ENCODE measurements around the gene KDR.

The KDR gene

DNA sequence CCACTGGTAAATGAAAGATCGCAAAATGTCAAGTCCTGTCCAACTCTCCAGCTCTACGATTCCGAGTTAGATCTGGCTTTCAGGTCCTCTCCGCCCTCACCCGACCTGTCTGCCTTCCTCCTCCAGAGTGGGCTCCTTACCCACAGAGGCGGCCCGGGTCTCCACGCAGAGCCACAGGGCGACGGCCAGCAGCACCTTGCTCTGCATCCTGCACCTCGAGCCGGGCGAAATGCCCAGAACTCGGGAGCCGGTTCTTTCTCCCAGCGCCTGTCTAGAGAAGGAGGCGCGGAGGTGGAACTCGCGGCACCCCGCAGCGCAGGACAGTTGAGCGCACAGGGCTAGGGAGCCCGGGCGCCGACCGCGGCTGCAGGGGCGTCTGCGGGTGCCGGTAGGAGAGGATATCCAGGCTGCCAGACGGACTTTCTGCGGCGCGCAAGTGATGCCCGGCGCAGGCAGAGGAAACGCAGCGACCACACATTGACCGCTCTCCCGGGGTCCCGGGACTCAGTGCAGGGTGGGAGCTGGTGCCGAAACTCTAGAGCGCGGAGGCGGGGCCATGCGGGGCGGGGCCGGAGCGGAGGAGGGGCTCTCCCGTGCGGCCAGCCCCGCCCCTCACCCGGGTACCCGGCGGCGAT is at the start of gene KDR:
Gene KDR (minus strand): TSS at position 509 of the 635 bp plus-strand sequence. CDS start 302 bp downstream, at position 207.
- DNase-seq (ENCODE audit: low spot score): no peak

DNA sequence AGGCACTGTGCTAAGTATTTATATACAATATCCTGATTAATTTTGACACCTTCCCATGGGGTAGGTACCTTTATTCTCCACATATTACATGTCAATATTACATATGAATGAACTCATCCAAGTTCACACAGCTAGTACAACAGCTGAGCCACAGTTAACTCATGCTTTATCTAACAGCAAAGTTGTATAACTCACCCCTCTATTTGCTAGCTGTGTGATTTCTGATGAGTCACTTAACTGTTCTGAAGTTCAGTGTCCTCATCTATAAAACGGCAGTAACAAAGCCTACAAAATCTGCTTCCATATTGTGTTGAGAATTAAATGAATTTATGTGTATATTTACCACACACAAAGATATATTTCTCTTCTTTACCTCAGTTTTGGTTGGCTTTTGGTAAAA is 48.2 kb upstream of the KDR start:
- peak; percentile 78 for DNase-seq (ENCODE audit: low spot score)

DNA sequence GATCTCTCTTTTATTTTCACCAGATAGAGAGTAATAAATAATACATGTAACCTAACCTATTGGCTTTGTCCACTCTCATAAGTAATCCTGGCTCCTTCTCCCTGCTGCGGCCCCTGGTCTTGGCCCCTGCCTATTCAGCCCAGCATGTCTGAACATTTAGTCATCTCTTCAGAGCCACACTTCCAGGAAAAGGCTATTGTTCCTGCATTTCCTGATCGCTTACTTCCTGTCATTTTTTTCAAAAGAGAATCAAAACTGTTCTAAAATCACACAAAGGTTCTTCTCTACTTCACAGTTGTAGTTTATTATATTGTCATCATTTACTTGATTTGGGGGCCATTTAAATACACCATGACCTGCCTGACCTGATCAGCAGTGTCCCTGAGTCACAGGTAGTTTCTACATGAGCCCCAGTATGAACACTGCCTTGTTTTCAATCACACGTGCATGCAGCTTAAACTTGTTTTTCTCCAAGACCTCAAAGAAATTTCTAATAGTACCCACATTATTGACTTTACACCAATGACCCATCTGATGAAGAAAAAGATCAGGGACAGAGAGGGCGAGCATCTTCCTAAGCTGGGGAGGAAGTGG is 47.4 kb upstream of the KDR start:
- peak; percentile 74 for DNase-seq (ENCODE audit: low spot score)

DNA sequence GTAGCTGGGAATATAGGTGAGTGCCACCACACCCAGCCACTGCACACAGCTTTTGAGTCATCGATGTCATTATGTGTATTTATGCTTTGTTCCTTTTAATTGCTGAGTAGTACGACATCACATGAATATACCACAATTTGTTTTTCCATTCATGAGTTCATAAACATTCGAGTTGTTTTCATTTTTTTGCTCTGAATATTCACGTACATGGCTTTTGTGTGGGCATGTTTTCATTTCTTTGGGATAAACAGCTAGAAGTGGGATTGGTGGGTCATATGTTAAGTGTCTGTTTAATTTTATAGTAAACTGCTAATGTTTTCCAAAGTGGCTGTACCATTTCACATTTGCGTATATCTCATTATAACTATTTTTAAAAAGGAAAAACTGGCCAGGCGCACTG is 45.1 kb upstream of the KDR start:
- no peak for DNase-seq (ENCODE audit: low spot score)

DNA sequence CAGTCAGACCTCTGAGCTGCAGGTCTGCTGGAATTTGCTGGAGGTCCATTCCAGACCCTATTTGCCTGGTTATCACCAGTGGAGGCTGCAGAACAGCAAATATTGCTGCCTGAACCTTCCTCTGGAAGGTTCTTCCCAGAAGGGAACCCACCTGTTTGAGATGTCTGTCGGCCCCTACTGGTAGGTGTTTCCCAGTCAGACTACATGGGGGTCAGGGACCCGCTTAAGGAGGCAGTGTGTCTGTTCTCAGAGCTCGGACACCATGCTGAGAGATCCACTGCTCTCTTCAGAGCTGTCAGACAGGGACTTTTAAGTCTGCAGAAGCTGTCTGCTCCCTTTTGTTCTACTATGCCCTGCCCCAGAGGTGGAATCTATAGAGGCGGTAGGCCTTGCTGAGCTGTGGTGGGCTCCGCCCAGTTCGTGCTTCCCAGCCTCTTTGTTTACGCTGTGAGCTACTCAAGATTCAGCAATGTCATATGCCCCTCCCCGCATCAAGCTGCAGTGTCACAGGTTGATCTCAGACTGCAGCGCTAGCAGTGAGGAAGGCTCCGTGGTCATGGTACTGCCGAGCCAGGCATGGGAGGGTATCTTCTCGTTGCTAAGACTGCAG is 44.1 kb upstream of the KDR start:
- peak; percentile 40 for DNase-seq (ENCODE audit: low spot score)

DNA sequence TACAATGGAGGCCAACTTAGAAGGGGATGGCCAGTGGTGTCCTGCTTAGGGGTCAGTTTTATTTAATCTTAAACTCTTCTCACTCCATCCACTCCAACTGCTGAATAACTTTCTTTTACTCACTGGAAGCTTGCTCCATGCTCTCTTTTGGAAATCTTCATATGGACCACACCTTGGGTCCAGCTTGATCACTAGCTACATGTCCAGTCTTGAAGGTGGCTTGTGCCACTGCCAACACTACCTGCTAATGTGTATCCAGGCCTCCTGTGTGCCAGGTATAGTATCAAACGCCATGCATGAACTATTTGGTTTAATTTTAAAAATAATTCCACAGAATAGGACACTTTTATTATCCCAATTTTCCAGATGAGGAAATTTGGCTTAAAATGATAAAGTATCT is 37.0 kb upstream of the KDR start:
- no peak for DNase-seq (ENCODE audit: low spot score)

DNA sequence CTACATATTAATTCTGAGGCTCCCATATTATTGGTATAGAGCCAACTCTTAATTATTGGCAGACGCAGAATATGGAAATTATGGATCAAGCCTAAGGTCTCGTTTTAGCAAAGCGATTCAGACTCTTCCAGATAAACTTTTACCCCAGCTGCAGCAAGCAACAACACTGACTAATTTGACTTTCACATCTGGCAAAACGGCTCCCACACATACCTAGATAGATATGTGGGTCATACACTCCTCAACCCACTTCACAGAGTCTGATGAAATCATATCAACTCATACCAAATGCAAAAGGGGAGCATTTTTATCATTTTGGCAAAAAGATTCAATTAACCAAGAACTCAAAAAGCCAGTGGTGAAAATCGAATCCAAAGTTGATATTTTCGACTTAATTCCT is 36.3 kb upstream of the KDR start:
- no peak for DNase-seq (ENCODE audit: low spot score)

DNA sequence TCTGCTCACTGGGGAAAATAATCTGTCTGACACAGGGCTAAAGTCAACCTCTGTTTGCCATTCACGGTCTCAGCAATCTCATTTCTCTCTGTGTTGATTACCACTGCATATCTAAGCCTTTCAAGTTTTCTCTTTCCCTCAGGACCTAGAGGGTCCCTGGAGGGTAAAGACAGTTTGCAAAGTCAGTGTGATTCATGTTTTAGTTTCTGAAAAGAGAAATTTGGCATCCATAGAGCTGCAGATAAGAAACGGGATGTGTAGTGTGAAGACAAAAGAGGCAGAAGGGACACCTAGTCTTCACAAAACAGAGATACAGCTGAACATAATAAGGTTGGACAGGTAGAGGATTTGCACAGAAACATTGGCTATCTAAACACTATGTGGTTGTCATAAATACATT is 34.5 kb upstream of the KDR start:
- no peak for DNase-seq (ENCODE audit: low spot score)

DNA sequence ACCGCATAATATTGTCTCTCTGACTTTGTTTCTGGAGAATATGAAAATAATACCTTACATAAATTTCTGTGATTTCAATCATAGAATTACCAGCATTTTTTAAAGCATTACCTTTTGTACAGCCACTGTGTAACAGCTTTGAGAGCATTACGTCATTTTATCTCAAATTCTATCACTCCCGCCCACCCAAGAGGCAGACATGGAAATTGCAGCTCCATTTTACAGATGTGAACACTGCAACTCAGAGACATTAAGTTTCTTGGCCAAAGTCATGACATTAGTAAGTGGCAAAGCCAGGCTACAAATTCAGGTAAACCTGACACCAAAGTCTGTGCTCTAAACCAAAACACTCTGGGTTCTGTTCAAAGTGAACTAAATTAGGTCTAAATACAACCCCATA is 33.6 kb upstream of the KDR start:
- no peak for DNase-seq (ENCODE audit: low spot score)

DNA sequence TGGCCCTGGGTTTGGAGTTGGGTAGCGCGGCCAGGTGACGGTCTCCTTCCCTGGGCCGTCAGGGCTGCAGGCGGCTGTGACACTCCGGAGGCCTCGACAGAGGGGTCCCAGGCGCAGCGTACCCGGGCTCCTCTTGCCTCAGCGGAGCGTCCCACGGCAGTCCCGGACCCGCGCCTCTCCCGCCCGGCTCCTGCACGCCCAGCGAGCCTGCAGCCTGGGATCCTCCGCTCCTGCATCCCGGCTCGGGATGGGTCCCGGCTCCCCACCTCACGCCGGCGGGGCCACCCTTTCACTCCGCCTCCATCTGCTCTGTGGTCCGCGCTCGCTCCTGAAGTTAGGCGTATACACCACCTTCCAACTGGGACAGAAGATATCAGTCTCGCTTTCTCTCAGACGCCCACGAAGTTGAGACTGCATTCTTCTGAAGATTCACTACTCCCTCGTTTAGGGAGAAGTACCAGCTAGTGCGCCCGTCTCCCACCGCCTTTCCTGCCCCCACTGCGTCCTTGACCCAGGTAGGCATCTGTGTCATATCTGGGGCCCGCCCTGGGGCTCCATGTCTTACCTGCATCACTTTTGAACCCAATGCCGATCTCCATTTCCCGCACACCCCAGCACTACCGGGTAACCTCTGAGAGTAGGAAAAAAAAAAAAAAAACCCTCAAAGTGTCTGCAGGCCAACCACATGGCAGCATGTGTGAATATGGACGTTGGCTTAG is 32.3 kb upstream of the KDR start:
- DNase-seq (ENCODE audit: low spot score): no peak

DNA sequence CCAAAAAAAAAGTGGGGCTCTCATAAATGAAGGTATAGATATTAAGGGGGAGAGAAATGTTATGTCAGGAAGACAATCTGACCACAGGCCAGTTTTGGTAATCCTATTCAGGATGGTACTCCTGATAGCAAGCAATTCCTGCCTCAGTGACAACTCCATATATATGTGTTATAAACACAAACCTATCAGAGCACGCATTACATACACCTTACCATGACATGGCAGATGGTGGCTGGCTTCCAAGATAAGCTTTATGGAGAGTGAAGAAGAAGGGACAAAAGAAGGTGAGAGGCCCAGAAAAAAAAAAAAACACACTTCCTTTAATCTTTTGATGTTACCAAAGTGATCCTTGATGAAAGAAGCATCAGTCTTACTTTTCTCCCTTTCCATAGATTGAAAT is 29.5 kb upstream of the KDR start:
- DNase-seq (ENCODE audit: low spot score): no peak

DNA sequence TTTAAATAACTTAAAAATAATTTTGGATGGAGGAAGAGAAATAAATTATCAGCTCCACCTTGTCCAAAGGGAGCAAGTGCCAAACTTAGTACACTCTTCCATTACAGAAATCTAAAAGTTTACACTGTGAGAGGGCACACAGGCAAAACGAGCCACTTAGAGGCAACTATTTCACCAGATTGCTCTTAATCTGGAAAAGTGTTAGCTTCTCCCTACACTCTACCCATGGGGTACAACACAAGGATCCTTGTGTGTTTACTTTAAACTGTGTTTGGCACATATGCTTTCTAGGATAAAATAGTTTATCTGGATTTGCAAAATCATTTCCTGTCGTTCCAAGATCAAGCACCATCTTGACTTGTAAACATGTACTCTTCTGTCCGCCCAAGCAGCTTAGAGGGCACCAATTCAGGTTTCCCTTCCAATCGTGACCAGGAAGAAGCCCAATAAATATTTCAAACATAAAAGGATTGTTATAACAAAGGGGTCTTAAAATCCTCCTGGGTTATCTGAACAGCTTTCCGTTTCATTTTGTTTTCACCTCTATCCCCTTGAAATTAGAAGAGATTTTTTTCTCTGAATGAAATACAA is 29.0 kb upstream of the KDR start:
- no peak for DNase-seq (ENCODE audit: low spot score)

DNA sequence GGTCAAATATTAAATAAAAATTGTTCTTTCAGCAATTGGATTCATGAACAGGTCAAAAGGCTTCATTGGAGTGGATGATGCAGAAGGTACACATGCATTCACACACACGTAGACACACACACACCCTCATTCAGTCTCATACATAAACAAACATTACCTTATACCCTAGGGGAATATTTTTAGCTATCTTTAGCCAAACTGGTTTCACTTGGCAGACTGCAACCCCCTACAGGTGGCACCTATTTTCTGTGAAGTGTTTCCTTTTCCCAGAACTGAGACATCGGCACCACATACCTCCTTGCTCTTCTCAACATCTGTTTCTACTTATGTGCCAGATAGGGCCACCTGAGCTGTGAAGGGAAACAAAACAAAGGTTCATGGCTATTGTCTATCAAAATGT is 18.5 kb upstream of the KDR start:
- DNase-seq (ENCODE audit: low spot score): no peak

DNA sequence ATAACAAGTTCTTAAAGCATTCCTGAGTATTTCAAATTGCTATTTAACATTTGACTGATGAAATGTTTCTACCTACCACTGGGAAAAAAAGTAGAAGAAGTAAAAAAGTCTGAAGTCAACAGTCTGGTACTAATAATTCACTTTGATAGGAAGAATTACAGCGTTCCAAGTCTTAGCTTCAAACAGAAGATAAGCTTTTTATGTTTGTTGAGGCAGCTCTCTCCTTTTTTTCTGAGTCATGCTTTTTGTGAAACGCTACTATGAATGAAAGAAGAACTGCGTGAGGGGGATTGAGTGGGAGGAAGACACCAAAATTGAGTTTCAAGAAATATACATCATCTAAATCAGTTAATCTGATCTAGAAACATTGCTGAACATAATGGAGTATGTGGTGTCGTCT is 13.0 kb upstream of the KDR start:
- DNase-seq (ENCODE audit: low spot score): no peak

DNA sequence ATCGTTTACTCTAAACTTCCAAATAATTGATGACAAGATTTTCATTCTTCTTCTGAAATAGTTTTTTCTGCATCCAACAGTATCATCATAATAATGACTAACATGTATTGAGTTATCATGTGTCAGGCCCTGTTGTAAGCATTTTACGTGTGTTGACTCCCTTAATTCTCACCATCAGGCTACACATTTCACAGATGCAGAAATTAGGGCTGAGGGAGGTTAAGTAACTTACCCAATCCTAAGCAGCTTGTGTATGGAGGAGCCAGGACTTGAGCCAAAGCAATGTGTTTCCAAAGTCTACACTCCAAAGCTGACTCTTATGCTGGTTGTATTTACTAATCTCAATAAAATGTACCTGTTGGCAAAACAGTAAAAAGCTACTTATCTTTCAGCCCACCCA is 11.2 kb upstream of the KDR start:
- DNase-seq (ENCODE audit: low spot score): no peak

DNA sequence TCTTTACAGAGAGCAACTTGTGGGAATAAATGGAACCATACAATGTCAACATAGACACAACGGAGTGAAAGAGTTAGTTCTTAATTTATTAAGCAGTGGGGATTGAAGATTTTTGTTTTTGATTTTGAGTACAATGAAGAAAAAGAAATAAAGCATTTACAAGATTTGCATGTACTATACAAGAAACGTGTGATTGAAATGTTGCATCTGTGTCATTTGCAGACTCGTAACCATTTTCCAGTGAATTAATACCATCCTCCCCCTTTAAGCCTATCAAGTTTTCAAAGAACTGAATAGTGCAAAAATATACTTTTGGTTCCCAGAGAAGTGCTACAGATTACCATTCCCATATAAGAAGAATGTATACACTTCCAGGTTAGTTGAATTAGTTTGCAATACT is 8.6 kb upstream of the KDR start:
- no peak for DNase-seq (ENCODE audit: low spot score)

DNA sequence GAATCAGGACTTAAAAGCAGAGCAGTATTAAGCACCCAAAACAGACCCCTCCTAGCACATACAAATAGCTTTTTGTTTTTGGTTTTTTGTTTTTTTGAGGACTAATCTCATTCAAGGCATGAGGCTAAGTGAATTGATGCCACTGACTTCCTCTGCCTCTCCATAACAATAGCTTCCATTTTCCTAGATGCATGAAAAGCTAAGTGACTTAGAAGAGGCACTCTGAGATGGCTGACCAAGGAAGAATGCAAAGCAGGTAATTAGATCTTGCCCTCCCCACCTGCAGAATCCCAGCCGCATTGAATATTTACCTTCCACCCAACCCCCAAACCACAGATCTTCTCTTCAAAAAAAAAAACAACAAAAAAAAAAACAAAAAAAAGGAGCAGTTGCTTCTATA is 7.4 kb upstream of the KDR start:
- no peak for DNase-seq (ENCODE audit: low spot score)

DNA sequence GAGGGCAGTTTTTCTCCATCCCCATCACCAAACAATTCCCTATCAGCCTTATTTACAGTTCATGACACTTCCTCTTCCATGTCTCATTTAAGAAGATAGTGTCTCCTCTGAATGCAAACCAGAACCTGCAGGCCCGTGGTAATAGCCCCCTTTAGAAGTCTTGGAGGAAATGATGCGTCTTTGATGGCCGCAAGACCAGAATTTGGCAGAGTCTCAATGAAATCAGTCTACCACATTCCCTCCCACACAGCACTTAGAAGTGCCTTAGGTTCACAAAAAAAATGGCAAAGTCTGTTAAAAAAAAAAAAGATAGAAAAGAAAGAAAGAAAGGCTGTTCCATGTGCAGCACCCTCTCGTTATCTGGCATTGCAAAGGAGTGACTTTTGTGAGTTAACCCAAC is 2.1 kb upstream of the KDR start:
- DNase-seq (ENCODE audit: low spot score): no peak

DNA sequence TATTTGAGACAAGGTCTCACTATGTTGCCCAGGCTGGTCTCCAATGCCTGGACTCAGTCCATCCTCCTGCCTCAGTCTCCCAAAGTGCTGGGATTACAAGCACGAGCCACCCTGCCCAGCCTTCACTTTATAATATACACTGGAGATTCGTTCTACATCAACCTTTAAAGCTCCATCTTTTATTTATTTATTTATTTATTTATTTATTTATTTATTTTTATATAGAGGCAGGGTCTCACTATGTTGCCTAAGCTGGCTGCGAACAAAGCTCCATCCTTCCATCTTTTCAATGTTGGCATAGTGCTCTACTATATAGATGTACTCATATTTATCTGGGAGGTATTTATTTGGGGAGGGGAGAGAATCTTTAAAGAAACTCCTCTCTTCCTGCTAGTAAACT is 1.7 kb upstream of the KDR start:
- DNase-seq (ENCODE audit: low spot score): no peak

DNA sequence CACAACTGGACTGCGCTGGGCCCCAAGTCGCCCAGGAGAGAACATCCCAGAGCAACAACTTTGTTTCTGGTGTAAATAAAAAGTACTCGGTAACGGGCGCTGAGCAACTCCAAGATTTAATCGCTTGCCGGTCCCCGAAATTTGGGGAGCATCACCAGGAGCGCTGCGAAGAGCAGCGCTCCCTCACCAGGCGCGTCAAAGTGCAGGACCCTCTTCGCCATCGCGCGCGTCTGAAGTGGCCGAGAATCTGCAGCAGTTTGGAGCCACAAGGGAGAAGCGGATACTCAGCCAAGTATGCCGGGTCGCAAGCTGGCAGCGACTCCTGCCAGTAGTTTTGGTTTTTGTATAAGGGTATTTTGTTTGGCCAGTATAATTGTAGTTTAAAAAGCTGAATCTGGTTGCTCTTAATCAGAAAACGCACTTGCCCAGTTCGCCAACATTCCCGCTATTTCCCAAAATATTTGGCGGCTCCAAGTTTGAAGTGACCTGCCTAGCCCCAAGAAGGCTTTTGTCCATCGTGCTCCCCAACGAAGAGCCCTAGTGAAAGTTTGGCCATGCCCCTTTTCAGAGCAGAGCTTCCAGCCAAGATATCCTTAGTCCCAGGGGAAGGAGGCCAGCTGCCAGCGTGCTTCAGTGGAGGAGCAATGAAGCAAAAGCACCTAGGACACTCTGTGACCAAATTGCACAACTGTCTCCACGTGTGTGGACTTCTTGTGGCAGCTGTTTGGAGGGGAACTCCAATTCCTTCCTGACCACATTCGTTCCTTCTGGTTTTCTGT is 557 bp upstream of the KDR start:
- no peak for DNase-seq (ENCODE audit: low spot score)

DNA sequence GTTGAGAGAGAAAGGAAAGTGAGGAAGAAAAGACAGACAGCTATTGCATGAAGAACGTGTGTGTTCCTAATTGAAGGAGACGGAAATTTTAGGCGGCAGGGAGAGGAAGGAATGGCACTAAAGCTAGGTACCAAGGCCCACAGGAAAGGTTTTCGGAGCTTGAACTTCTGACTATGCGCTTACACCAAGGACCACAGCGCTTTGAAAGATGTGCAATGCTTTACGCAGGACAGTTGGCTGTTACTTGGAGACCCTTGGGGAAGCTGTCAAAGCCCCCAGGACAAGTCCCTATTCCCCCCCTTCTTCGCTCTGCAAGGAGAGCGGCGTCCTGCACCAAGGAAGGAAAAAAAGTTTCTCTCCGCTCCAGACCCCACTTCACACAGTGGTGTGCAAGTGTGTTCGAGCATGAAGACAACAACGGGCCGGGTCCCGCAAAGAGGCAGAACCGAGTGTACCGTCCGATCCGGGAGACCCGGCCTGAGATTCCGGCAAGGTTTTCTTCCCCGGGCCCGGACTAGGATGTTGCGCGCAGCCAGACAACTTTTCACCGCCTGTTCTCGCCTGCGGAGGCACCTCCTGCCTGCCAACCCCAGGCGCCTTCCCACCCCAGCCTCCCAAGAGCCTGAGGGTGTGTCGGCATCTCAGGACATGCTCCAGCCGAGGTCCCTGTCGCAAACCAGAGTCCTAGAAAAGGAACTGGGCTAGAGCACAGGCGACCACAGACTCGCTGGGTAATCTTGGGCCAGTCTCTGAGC is 896 bp downstream of the KDR start:
- DNase-seq (ENCODE audit: low spot score): no peak
